Endodermal cell (in vitro differentiated cells): ENCODE data around the gene TBC1D10B. TPM values are rescaled to one million over a fixed set of nuclear protein-coding genes. Genes with fewer than 3 reads are reported as not detected.
"Not testable (repeated sequence)": the region's sequence is repeated elsewhere in the genome, so short reads cannot be mapped to it uniquely, and the experiment has no call there.

Source experiments
- DNase-seq: peaks from one replicate; pipeline ENCODE4 v3.0.0-alpha.2; 2017
- H3K27ac ChIP-seq: 2 replicates; pipeline ENCODE4 v1.5.1; 2013; ENCODE audit warnings: mild to moderate bottlenecking, low read depth, low read length, moderate library complexity
- H3K27me3 ChIP-seq: 2 replicates; pipeline ENCODE4 v1.6.1; 2013; ENCODE audit warnings: mild to moderate bottlenecking, low read length, moderate library complexity; ENCODE audit not compliant: insufficient read depth, control insufficient read depth, poor library complexity, severe bottlenecking
- H3K36me3 ChIP-seq: 2 replicates; pipeline ENCODE4 v1.7.0; 2013; ENCODE audit warnings: mild to moderate bottlenecking, low read length, moderate library complexity; ENCODE audit not compliant: control insufficient read depth, insufficient read depth
- H3K4me1 ChIP-seq: one replicate; pipeline ENCODE4 v1.7.0; 2013; ENCODE audit warnings: low read length; ENCODE audit not compliant: control insufficient read depth, insufficient read depth
- H3K4me3 ChIP-seq: 2 replicates; pipeline ENCODE4 v1.5.1; 2013; ENCODE audit warnings: mild to moderate bottlenecking, low read length, moderate library complexity
- H3K9ac ChIP-seq: 2 replicates; pipeline ENCODE4 v1.6.1; 2013; ENCODE audit warnings: mild to moderate bottlenecking, low read length, moderate library complexity; ENCODE audit not compliant: poor library complexity, severe bottlenecking; ENCODE audit errors: extremely low read depth
- H3K9me3 ChIP-seq: 2 replicates; pipeline ENCODE4 v1.6.1; 2013; ENCODE audit warnings: mild to moderate bottlenecking, low read length, moderate library complexity; ENCODE audit not compliant: control insufficient read depth
- H3K27ac Mint-ChIP-seq: 2 replicates; pipeline ENCODE4 v1.8.0; 2020; ENCODE audit warnings: mixed read lengths
- H3K27me3 Mint-ChIP-seq: 2 replicates; pipeline ENCODE4 v1.8.0; 2021; ENCODE audit warnings: mild to moderate bottlenecking, mixed read lengths; ENCODE audit not compliant: insufficient read depth
- H3K36me3 Mint-ChIP-seq: 2 replicates; pipeline ENCODE4 v1.8.0; 2020; ENCODE audit warnings: low read depth, mixed read lengths
- H3K4me1 Mint-ChIP-seq: 2 replicates; pipeline ENCODE4 v1.8.0; 2020; ENCODE audit warnings: mixed read lengths
- H3K4me3 Mint-ChIP-seq: 2 replicates; pipeline ENCODE4 v1.8.0; 2020; ENCODE audit warnings: mild to moderate bottlenecking, moderate library complexity, mixed read lengths
- H3K9me3 Mint-ChIP-seq: 2 replicates; pipeline ENCODE4 v1.8.0; 2020; ENCODE audit warnings: mild to moderate bottlenecking, mixed read lengths
- WGBS, 2 experiments: methylation state at CpG; one replicate each; pipeline versions ENCODE4 v1.1.5 to v1.1.7; 2013; ENCODE audit warnings: missing lambda C conversion rate in 2 of 2, mixed read lengths in 1 of 2; ENCODE audit not compliant: insufficient coverage in 1 of 2, insufficient read length in 1 of 2; 5-methylcytosine and 5-hydroxymethylcytosine counted together
- total RNA-seq, 2 donors: library from RNA; stranded (reverse); fragmentation: NEBNext Ultra II Directional in 1 of 2; extraction: Animal tissue kit (Norgen Biotek cat#: 25700) in 1 of 2; gene quantifications; 2 replicates in 1 of 2; 3 replicates in 1 of 2; pipeline ENCODE4 v1.2.1, GENCODE V29; 2021

The TBC1D10B gene
- total RNA-seq, 2 donors from 2014 or later = 30.7 to 36.3 TPM

- H3K9me3 Mint-ChIP-seq, H3K27me3 ChIP-seq, H3K27me3 Mint-ChIP-seq, H3K27ac ChIP-seq, H3K9me3 ChIP-seq, H3K36me3 Mint-ChIP-seq, H3K4me1 ChIP-seq, H3K36me3 ChIP-seq: not testable (repeated sequence)
- H3K4me3 ChIP-seq = peak overlapping the region; percentile 79
- H3K4me3 Mint-ChIP-seq = peak overlapping the region; percentile 87
- peak; percentile 90 for DNase-seq
- 0% methylated on average over 12 of the region's 33 CpGs; no CpG with 5 or more reads in 1 of the 2 experiments for WGBS, 2 experiments
- peak overlapping the region; percentile 95 for H3K27ac Mint-ChIP-seq
- peak overlapping the region; percentile 41 for H3K9ac ChIP-seq
- peaks cover 11% of the 10 kb centered on the region for H3K4me1 Mint-ChIP-seq
Measured at GRCh38 chr16:30334473-30334989, 35.8 kb downstream of the TBC1D10B start.

DNA sequence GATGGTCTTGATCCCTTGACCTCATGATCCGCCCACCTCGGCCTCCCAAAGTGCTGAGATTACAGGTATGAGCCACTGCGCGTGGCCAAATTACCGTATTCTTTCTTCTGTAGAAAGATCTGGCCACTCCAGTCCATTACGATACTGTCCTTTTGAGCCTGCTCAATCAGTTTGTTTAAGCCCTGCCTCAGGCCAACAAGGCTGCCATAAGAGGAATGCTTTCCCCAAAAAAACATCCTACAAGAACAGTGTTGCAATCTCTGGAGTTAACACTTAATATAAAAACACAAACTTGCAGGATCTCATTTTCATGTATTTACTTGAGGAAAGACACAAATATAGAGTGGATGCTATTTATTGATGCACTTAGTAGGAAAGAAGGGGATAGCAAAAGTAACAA is 46.1 kb downstream of the TBC1D10B start:
- not testable (repeated sequence) for DNase-seq, H3K9me3 Mint-ChIP-seq, H3K27ac Mint-ChIP-seq, H3K4me1 Mint-ChIP-seq, H3K27me3 Mint-ChIP-seq, H3K4me3 Mint-ChIP-seq, H3K4me3 ChIP-seq, H3K9ac ChIP-seq, H3K36me3 Mint-ChIP-seq, H3K36me3 ChIP-seq, H3K9me3 ChIP-seq, H3K27me3 ChIP-seq, H3K4me1 ChIP-seq, H3K27ac ChIP-seq
- WGBS, 2 experiments = 83 to 98% methylated on average over 2 to 6 of the region's 6 CpGs

- not testable (repeated sequence) for H3K27me3 Mint-ChIP-seq, DNase-seq, H3K4me3 ChIP-seq, H3K27me3 ChIP-seq, H3K9me3 ChIP-seq, H3K9me3 Mint-ChIP-seq, H3K4me1 Mint-ChIP-seq, H3K4me1 ChIP-seq, H3K36me3 ChIP-seq, H3K27ac ChIP-seq, H3K9ac ChIP-seq, H3K36me3 Mint-ChIP-seq, H3K4me3 Mint-ChIP-seq, H3K27ac Mint-ChIP-seq
- WGBS, 2 experiments = no CpG with 5 or more reads among the region's 2 CpGs
Measured at GRCh38 chr16:30318647-30319046, 51.6 kb downstream of the TBC1D10B start.

GRCh38 chr16:30310937-30311336 is 59.4 kb downstream of the TBC1D10B start:
- H3K27ac Mint-ChIP-seq, H3K27me3 Mint-ChIP-seq, H3K9me3 ChIP-seq, H3K4me1 ChIP-seq, H3K9me3 Mint-ChIP-seq, H3K4me3 ChIP-seq, H3K36me3 Mint-ChIP-seq, H3K4me3 Mint-ChIP-seq, H3K9ac ChIP-seq, H3K27ac ChIP-seq, H3K27me3 ChIP-seq, H3K4me1 Mint-ChIP-seq, H3K36me3 ChIP-seq, DNase-seq: not testable (repeated sequence)
- no CpG with 5 or more reads among the region's 4 CpGs for WGBS, 2 experiments

DNA sequence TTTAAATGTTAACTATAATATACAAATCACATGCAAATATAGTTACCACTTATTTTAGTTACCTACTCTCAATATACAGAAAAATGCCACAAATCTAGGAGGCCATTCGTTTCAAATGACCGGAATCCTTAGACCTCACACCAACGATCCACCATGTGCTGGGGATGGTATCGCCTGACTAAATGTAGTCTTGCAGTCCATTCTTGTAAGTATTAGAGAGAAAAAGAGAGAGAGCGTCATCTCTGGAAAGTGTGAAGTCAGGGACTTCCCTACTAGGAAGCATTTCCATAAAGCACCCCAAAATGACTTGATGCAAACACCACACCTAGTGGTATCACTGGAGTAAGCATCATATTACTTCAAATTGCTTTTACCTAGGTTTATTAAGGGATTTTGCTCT is 61.0 kb downstream of the TBC1D10B start:
- not testable (repeated sequence) for H3K27ac ChIP-seq, H3K27me3 Mint-ChIP-seq, H3K4me3 ChIP-seq, H3K27me3 ChIP-seq, H3K9me3 ChIP-seq, H3K36me3 ChIP-seq, H3K4me1 ChIP-seq, H3K9ac ChIP-seq, H3K4me3 Mint-ChIP-seq, DNase-seq, H3K4me1 Mint-ChIP-seq, H3K27ac Mint-ChIP-seq, H3K9me3 Mint-ChIP-seq, H3K36me3 Mint-ChIP-seq
- WGBS, 2 experiments = 98% methylated on average over 4 of the region's 5 CpGs; no CpG with 5 or more reads in 1 of the 2 experiments

Other genes with a start within 250 kb of the TBC1D10B start
- 10 to 100 TPM; 53.8 to 62.0 TPM for gene MAPK3, start 247.3 kb downstream of the TBC1D10B start, total RNA-seq
- gene CORO1A, start 186.9 kb downstream of the TBC1D10B start, total RNA-seq = 1 to 10 TPM in 1 of 2 donors, under 1 TPM in 1; 0.93 to 2.1 TPM
- 100 to 1,000 TPM; 125 to 134 TPM for gene BOLA2B, start 176.8 kb downstream of the TBC1D10B start, total RNA-seq
- gene SLX1A, start 176.6 kb downstream of the TBC1D10B start, total RNA-seq = 10 to 100 TPM; 37.7 to 48.8 TPM
- gene SULT1A3, start 171.2 kb downstream of the TBC1D10B start, total RNA-seq = 10 to 100 TPM; 14.5 to 22.1 TPM
- 10 to 100 TPM; 18.3 to 31.1 TPM for gene NPIPB13, start 122.0 kb downstream of the TBC1D10B start, total RNA-seq
- 10 to 100 TPM; 75.4 to 76.0 TPM for gene CD2BP2, start 15.2 kb downstream of the TBC1D10B start, total RNA-seq
- gene MYL11, start 4.3 kb upstream of the TBC1D10B start, total RNA-seq = 1 to 10 TPM in 1 of 2 donors, not detected in 1; 1.2 TPM
- 1 to 10 TPM; 1.1 to 2.3 TPM for gene SEPTIN1, start 12.1 kb upstream of the TBC1D10B start, total RNA-seq
- gene ZNF48, start 24.9 kb upstream of the TBC1D10B start, total RNA-seq = 10 to 100 TPM; 40.1 to 58.4 TPM
- 10 to 100 TPM; 14.7 to 16.6 TPM for gene ZNF771, start 37.1 kb upstream of the TBC1D10B start, total RNA-seq
- gene DCTPP1, start 59.5 kb upstream of the TBC1D10B start, total RNA-seq = 10 to 100 TPM; 54.8 to 61.9 TPM
- gene SEPHS2, start 75.4 kb upstream of the TBC1D10B start, total RNA-seq = 10 to 100 TPM; 35.7 to 37.5 TPM
- not detected for gene ITGAL, start 102.2 kb upstream of the TBC1D10B start, total RNA-seq
- 10 to 100 TPM; 47.0 to 59.2 TPM for gene ZNF768, start 156.1 kb upstream of the TBC1D10B start, total RNA-seq
- 10 to 100 TPM; 15.5 to 17.1 TPM for gene ZNF747, start 164.4 kb upstream of the TBC1D10B start, total RNA-seq
- gene ZNF764, start 187.9 kb upstream of the TBC1D10B start, total RNA-seq = 10 to 100 TPM; 19.0 TPM
- 1 to 10 TPM; 6.4 to 7.5 TPM for gene ZNF688, start 201.2 kb upstream of the TBC1D10B start, total RNA-seq
- gene ZNF785, start 215.2 kb upstream of the TBC1D10B start, total RNA-seq = 10 to 100 TPM; 22.5 to 24.0 TPM
- gene ZNF689, start 239.9 kb upstream of the TBC1D10B start, total RNA-seq = 10 to 100 TPM; 13.0 to 15.8 TPM